Prostate gland (tissue), 2 donors: ENCODE results near the gene DUSP2. TPM values are rescaled to one million over a fixed set of nuclear protein-coding genes. Genes with fewer than 3 reads are reported as not detected.
A peak's percentile ranks its signal among the peaks of the same experiment; 100 is the strongest.

Source experiments
- DNase-seq: peaks from one replicate; pipeline ENCODE4 v3.0.0-alpha.2; 2019; ENCODE audit warnings: low spot score
- H3K27ac ChIP-seq, 2 donors: fragments of 200-600 bp; sonication (generic); 2 replicates each; pipeline ENCODE4 v1.5.1; 2017 to 2019
- H3K27me3 ChIP-seq: fragments of 200-600 bp; sonication (generic); replicated peaks from 2 replicates; pipeline ENCODE4 v1.5.1; 2019; ENCODE audit not compliant: insufficient read depth
- H3K36me3 ChIP-seq, 2 donors: fragments of 200-600 bp; sonication (generic); 1 replicate in 1 of 2; 2 replicates in 1 of 2; pipeline versions ENCODE4 v1.5.1 to v1.8.1; 2017 to 2019
- H3K4me1 ChIP-seq: fragments of 200-600 bp; sonication (generic); replicated peaks from 2 replicates; pipeline ENCODE4 v1.5.1; 2019
- H3K4me3 ChIP-seq, 2 donors: fragments of 200-600 bp; sonication (generic); 2 replicates each; pipeline ENCODE4 v1.5.1; 2017 to 2019
- H3K9me3 ChIP-seq: fragments of 200-600 bp; sonication (generic); 2 replicates; pipeline ENCODE4 v1.5.1; 2017
- POLR2A ChIP-seq: fragments of 450-650 bp; IDR thresholded peaks from one replicate; pipeline ENCODE4 v1.6.1; 2016; ENCODE audit warnings: antibody characterized with exemption, mild to moderate bottlenecking
- POLR2AphosphoS5 ChIP-seq: sonication (generic); formaldehyde crosslinking; IDR thresholded peaks from one replicate; pipeline ENCODE4 v1.6.1; 2017; ENCODE audit warnings: antibody characterized with exemption
- WGBS: methylation state at CpG from one replicate; pipeline ENCODE4 v1.1.5; 2018; 5-methylcytosine and 5-hydroxymethylcytosine counted together
- intact Hi-C: fragments of 100-400 bp; cut with DNase I; formaldehyde crosslinking; loops from one replicate; pipeline ENCODE4 v1.14.2; 2022
- total RNA-seq, 2 donors: library from RNA; depleted of rRNA; stranded (reverse); fragments of >200 nt; gene quantifications; one replicate each; pipeline ENCODE4 v1.1.0, GENCODE V29; 2016
- TF ChIP-seq, protein P1 (sequence below), 4 experiments: fragments of 200-600 bp in 2 of 4; fragments of 450-650 bp in 2 of 4; sonication (generic) in 2 of 4; IDR thresholded peaks; 1 replicate in 3 of 4; 2 replicates in 1 of 4; pipeline ENCODE4 v1.5.1; 2016 to 2019; ENCODE audit warnings: antibody characterized with exemption in 4 of 4, mild to moderate bottlenecking in 2 of 4, moderate library complexity in 2 of 4

The DUSP2 gene
- total RNA-seq, 2 donors from 2014 or later, result 5.2 to 45.7 TPM

GRCh38 chr2:96111823-96112500, 33.3 kb downstream of the DUSP2 start:
- TF ChIP-seq, protein P1, sequence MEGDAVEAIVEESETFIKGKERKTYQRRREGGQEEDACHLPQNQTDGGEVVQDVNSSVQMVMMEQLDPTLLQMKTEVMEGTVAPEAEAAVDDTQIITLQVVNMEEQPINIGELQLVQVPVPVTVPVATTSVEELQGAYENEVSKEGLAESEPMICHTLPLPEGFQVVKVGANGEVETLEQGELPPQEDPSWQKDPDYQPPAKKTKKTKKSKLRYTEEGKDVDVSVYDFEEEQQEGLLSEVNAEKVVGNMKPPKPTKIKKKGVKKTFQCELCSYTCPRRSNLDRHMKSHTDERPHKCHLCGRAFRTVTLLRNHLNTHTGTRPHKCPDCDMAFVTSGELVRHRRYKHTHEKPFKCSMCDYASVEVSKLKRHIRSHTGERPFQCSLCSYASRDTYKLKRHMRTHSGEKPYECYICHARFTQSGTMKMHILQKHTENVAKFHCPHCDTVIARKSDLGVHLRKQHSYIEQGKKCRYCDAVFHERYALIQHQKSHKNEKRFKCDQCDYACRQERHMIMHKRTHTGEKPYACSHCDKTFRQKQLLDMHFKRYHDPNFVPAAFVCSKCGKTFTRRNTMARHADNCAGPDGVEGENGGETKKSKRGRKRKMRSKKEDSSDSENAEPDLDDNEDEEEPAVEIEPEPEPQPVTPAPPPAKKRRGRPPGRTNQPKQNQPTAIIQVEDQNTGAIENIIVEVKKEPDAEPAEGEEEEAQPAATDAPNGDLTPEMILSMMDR (IDR thresholded peaks at IDR 0.05), result no peak
- Histone ChIP-seq H3K4me3 (no peak overlapping the region), H3K9me3 (no peaks in the 10 kb centered on the region), H3K27me3 (no peaks in the 10 kb centered on the region), H3K4me1 (no peaks in the 10 kb centered on the region), H3K27ac (no peak overlapping the region), H3K36me3 (no peaks in the 10 kb centered on the region)
- WGBS, result 81% methylated on average over 7 of the region's 7 CpGs
- intact Hi-C loops, result no loop called here
- DNase-seq, result no peak

DNA sequence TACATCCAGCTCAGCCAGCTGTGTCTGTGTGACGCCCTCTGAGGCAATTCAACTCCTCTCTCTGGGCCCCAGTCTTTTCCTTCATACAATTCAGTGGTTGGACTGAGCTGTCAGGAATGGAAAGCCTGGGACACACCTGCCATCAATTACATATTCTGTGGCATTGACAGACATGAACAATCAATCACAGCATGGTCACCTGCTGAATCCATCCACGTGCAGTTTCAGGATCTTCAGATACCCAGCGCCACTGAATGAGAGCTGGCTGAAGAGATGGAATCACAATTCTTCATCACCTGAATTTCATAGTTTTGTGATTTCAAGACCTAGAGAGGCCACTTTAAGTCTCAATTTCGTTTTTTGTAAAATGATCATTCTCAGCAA, 34.0 kb downstream of the DUSP2 start:
- no peaks in the 10 kb centered on the region for H3K36me3 ChIP-seq
- H3K4me1 ChIP-seq, result no peaks in the 10 kb centered on the region
- H3K27ac ChIP-seq, result no peak overlapping the region
- TF ChIP-seq POLR2AphosphoS5 (no peak), POLR2A (no peak)
- TF ChIP-seq, protein P1 (IDR thresholded peaks at IDR 0.05), result no peak
- no peaks in the 10 kb centered on the region for H3K27me3 ChIP-seq
- DNase-seq, result no peak
- no peaks in the 10 kb centered on the region for H3K9me3 ChIP-seq
- intact Hi-C loops, result no loop called here
- no peak overlapping the region for H3K4me3 ChIP-seq
- 84% methylated on average over 4 of the region's 4 CpGs for WGBS

GRCh38 chr2:96110621-96111256, 34.5 kb downstream of the DUSP2 start:
- no peak overlapping the region for H3K27ac ChIP-seq

DNA sequence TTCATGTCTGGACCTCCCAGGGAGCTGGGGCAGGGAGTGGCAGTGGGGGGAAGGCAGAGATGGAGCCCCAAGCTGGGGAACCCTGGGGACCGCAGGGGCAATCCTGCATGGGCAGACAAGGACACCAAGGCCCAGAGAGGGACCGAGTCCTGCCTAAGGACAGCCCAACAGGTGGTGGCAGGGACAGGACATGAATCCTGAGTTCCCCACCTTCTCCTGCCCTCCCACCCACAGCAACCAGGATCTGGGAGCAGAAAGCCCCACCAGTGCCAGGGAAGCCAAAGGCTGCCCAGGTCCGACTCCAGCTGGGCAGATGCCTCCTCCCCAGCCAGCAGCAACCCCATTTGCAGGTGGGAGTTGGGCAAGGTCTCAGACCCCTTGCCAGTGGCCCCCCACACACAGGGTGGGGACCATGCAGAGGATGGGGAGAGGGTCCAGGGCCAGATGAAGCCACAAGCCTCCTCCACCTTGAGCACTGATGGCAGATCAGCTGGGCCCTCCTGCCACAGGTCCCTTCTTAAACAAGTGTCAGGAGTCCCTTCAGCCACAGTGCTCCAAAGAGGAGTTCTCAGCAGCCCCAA, 35.2 kb downstream of the DUSP2 start:
- no peak for DNase-seq
- Histone ChIP-seq H3K9me3 (no peaks in the 10 kb centered on the region), H3K27me3 (no peaks in the 10 kb centered on the region), H3K4me1 (no peaks in the 10 kb centered on the region), H3K36me3 (no peaks in the 10 kb centered on the region), H3K27ac (no peak overlapping the region), H3K4me3 (no peak overlapping the region)
- WGBS, result 84% methylated on average over 3 of the region's 3 CpGs
- intact Hi-C loops, result no loop called here
- TF ChIP-seq POLR2AphosphoS5, result no peak
- no peak for TF ChIP-seq POLR2A
- TF ChIP-seq, protein P1 (IDR thresholded peaks at IDR 0.05), result no peak

More at GRCh38 chr2:96110621-96111256, 34.5 kb downstream of the DUSP2 start:
- Histone ChIP-seq H3K4me3 (no peak overlapping the region), H3K36me3 (no peaks in the 10 kb centered on the region), H3K9me3 (no peaks in the 10 kb centered on the region), H3K27me3 (no peaks in the 10 kb centered on the region), H3K4me1 (no peaks in the 10 kb centered on the region)
- WGBS, result 86% methylated on average over 13 of the region's 13 CpGs
- TF ChIP-seq POLR2AphosphoS5 (no peak), POLR2A (no peak)
- TF ChIP-seq, protein P1 (IDR thresholded peaks at IDR 0.05), result no peak
- intact Hi-C loops, result no loop called here
- DNase-seq, result no peak

DNA sequence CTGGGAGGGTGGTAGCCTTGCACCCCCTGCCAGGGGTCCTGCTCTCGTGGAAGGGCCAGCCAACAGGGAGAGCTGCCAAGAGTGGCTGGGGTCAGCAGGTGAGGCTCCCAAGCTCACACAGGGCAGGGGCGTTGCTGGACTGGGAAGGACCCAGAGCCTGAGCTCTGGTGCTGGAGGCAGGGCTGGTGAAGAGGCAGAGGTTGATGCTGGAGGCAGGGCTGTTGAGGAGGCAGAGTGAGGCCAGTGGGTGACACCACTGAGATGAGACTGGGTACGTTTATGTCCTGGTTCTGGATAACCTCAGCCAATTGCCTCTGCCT, 35.9 kb downstream of the DUSP2 start:
- intact Hi-C loops, result no loop called here

More for the DNA sequence above, 35.9 kb downstream of the DUSP2 start:
- Histone ChIP-seq H3K4me3 (no peak overlapping the region), H3K4me1 (no peaks in the 10 kb centered on the region), H3K9me3 (no peaks in the 10 kb centered on the region), H3K36me3 (no peaks in the 10 kb centered on the region), H3K27ac (peak overlapping the region in 1 of 2 donors; percentile 38), H3K27me3 (no peaks in the 10 kb centered on the region)
- DNase-seq, result no peak
- 71% methylated on average over 3 of the region's 3 CpGs for WGBS
- TF ChIP-seq POLR2AphosphoS5 (no peak), POLR2A (no peak)
- TF ChIP-seq, protein P1 (IDR thresholded peaks at IDR 0.05), result no peak
